ENCODE results near the gene CTAG2.
A peak's percentile ranks its signal among the peaks of the same experiment; 100 is the strongest.

Gene CTAG2

DNA sequence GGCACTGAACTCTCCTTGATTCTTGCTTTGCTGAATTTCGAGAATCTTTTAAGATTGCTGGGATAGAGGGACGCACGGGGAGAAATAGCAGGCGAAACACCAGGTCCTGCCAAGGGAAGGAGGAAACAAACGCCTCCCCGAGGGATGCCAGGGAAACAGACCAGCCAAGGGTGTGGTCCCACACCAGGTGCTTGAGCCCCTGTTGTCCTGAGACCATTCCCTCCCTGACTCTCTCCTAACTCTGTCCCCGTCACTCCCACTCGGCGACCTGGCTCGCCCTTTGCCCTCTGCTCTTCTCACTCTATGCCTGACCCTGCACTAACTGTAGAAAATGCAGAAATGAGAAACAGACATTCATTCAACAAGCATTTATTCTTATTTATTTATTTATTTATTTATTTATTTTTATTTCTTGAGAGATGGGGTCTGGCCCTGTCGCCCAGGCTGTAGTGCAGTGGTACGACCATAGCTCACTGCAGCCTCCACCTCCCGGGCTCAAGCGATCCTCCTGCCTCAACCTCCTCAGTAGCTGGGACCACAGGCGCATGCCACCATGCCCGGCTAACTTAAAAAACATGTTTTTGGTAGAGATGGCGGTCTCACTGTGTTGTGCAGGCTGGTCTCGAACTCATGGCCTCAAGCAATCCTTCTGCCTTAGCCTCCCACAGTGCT lies 50.5 kb downstream of the CTAG2 start:
- H3K36me3 ChIP-seq, result no peaks in the 10 kb centered on the region
- H3K9me3 ChIP-seq (ENCODE audit: severe bottlenecking), result peaks cover 4% of the 10 kb centered on the region
- H3K4me3 ChIP-seq (ENCODE audit: low read depth, low read length), result no peak overlapping the region
- peak; percentile 3 for DNase-seq
- no peak overlapping the region for H3K27ac ChIP-seq
- TF ChIP-seq, protein P1, sequence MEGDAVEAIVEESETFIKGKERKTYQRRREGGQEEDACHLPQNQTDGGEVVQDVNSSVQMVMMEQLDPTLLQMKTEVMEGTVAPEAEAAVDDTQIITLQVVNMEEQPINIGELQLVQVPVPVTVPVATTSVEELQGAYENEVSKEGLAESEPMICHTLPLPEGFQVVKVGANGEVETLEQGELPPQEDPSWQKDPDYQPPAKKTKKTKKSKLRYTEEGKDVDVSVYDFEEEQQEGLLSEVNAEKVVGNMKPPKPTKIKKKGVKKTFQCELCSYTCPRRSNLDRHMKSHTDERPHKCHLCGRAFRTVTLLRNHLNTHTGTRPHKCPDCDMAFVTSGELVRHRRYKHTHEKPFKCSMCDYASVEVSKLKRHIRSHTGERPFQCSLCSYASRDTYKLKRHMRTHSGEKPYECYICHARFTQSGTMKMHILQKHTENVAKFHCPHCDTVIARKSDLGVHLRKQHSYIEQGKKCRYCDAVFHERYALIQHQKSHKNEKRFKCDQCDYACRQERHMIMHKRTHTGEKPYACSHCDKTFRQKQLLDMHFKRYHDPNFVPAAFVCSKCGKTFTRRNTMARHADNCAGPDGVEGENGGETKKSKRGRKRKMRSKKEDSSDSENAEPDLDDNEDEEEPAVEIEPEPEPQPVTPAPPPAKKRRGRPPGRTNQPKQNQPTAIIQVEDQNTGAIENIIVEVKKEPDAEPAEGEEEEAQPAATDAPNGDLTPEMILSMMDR (IDR thresholded peaks at IDR 0.05; ENCODE audit: low read depth, low read length), result no peak
- peaks cover 3% of the 10 kb centered on the region for H3K27me3 ChIP-seq (ENCODE audit: insufficient read depth, low read depth, severe bottlenecking)

DNA sequence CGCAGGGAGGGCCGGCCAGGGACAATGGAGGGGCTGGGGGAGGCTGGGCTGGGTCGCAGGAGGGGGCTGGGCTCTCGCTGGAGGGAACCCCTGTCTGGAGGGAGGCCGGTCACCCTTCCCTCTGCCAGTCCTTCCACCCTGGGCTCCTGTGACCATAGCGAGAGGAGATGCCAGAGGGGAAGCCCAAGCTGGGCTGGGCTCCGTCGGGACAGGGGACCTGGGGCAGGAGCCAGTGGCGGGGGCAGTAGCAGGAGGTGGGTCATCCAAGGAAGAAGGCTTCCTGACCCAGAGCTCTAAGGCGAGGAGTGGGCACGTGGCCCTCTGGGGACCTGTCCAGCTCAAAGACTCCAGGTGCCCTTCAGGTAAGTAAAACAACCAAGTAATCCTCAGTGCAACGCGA lies 51.2 kb downstream of the CTAG2 start:
- Histone ChIP-seq H3K36me3 (no peaks in the 10 kb centered on the region), H3K4me3 (ENCODE audit: low read depth, low read length) (no peak overlapping the region), H3K27ac (no peak overlapping the region), H3K27me3 (ENCODE audit: insufficient read depth, low read depth, severe bottlenecking) (peaks cover 3% of the 10 kb centered on the region), H3K9me3 (ENCODE audit: severe bottlenecking) (peaks cover 4% of the 10 kb centered on the region)
- DNase-seq, result peak; percentile 5
- TF ChIP-seq, protein P1 (IDR thresholded peaks at IDR 0.05; ENCODE audit: low read depth, low read length), result no peak

All from WERI-Rb-1 (cell line).